ENCODE measurements around the gene IER3.

Gene IER3, protein sequence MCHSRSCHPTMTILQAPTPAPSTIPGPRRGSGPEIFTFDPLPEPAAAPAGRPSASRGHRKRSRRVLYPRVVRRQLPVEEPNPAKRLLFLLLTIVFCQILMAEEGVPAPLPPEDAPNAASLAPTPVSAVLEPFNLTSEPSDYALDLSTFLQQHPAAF

DNA sequence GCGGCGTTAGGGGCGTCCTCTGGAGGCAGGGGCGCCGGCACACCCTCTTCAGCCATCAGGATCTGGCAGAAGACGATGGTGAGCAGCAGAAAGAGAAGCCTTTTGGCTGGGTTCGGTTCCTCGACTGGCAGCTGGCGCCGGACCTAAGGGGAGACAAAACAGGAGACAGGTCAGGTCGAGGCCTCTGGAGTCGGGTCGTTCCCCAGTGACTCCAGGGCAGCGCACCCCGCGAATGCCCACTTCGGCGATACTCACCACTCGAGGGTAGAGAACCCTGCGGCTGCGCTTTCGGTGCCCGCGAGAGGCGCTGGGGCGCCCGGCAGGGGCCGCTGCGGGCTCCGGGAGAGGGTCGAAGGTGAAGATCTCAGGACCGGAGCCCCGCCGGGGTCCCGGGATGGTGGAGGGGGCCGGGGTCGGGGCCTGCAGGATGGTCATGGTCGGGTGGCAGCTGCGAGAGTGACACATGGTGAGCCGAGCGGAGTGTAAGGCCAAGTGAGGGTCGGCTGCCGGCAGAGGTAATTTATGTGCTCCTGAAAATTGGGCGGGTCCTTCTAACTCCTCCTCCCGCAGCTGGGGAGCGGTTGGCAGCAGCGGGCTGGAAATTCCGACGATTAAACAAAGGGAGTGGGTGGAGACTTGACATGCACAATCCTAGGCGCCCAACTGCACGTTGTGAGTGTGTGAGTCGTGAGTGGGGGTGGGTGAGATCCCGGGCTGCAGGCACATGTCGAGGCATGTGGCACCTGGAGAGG lies at the start of gene IER3:
IER3 (minus strand) TSS at position 494 of the 752 bp plus-strand sequence; CDS start at position 465, 29 bp downstream.
- peak; percentile 64 for FAIRE-seq
- DNase-seq (ENCODE audit: low spot score): peak; percentile 91

DNA sequence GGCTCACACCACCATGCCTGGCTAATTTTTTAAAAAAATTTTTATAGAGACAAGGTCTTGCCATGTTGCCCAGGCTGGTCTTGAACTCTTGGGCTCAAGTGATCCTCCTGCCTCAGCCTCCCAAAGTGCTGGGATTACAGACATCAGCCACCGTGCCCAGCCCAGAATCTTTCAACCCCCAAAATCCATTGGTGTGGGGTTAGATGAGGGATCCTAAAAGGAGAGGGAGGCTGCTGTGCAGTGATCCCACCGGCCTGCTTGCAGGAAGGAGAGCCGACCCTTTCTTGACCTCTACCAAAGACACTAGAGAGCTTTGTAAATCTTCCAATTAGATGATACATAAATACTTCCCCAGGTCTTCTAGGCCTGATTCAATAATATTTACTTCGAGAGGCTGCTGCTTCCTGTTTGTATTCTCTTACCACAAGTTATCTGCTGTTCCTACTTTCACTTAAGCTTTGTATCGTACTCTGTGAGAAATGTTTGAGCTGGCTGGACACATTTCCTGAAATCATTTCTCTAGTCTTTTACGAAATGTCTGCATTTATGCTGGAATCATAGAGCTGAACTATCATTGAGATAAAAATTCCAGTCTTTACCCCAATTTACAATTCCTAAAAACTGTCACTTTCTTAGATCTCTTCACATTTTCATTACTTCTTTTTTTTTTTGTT lies 49.3 kb upstream of the IER3 start:
- DNase-seq (ENCODE audit: low spot score): no peak
- no peak for FAIRE-seq

DNA sequence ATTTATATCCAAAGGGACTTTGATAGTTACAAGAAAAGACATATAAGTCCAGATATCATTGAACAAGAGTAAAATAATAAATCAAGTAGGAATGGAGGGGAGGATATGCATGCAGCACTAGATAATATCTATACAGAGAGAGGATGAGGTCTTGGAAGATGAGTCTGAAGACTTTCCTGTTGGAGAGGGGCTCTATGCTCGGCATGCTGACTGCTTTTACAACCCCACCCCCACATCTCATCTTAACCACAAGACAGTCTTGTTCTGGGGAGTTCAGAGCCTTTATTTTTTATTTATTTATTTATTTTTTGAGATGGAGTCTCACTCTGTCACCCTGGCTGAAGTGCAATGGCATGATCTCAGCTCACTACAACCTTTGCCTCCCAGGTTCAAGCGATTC lies 48.4 kb upstream of the IER3 start:
- FAIRE-seq (no peak), DNase-seq (ENCODE audit: low spot score) (no peak)

DNA sequence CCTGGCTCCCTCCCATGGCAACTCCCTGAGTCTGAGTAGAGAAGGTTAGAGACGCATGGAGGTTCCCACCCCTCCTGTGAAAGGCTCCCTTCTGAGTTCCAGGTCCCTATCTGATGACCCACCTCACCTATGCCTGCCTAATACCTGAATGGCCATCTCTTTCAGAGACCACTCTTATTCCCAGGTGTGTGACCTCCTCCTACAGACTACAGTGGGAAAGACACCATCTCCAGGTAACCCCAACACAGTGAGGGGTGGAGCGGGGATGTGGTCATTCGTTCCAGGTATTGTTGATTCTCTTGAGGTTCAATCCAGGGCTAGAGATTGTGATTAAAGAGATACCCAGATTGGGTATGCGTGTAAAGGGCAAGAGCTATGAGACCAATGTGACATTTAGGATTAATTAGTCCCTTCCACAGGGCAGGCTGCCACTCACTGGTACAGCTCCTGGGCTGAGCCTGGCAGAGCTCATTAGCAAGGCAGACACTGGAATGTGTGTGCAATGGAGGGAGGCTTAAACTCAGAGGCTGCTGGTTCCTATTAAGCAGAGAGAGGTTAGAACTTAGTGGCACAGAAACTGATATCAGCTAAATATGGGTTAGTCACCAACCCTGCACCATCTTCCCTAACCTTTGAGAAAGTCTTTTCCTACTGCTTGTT lies 46.5 kb upstream of the IER3 start:
- DNase-seq (ENCODE audit: low spot score) (no peak), FAIRE-seq (no peak)

DNA sequence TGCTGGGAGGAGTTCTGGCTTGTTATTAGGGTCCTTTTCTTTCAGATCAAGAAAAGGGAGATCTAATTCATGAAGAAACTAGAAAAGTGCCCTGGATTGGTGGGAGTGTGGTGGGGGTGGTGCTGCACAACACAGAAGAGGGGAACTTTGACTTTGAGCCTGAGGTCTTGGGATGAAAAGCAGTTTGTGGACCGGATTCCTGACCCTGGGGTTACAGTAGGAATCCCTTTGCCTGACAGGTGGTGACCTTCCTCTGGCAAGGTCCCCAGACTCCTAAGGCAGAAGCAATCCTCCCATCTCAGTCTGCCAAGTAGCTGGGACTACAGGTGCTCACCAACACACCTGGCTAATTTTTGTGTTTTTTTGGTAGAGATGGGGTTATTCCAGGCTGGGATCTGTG lies 45.3 kb upstream of the IER3 start:
- no peak for DNase-seq (ENCODE audit: low spot score)
- no peak for FAIRE-seq

DNA sequence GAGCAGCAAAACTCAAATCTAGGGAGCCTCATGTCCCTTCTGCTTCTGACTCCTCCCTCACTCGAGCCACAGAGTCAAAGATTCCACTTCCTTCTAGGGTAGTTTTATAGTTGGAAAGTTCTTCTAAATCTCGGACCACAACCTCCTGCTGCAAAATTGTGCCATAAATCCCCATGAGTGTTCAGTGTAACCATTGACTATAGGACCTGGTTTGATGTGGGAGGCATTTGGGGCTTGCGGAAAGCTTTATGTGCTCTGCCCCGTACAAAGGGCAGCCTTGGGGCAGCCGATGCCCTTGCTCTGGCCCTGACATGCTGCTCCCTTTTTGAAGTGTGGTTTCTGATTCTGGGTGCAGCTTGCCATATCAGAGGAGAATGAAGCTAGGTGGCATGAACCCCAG lies 43.6 kb upstream of the IER3 start:
- FAIRE-seq: peak; percentile 75
- peak; percentile 82 for DNase-seq (ENCODE audit: low spot score)

DNA sequence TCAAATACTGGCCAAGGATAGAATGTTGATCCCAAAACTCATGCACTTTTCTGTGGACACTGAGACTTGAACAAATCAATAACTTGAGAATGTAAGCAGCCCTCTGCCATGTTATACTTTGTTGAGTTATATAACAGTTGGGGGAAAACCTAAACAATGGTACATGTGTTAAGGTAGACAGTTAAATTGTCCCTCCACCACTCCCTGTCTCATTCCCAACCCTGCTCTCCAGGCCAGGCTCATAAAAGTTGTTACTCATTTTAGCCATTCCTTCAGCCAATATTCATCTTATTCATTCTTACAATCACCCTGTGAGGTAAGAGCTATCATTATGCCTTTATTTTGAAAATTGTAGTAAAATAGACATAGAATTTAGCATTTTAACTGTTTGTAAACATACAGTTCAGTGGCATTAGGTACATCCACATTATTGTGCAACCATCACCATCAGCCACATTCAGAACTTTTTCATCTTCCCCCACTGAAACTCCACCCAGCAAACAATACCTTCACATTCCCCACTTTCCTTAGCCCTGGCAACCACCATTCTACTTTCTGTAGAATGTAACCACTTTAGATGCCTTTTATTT lies 38.2 kb upstream of the IER3 start:
- no peak for FAIRE-seq
- DNase-seq (ENCODE audit: low spot score): peak; percentile 21

DNA sequence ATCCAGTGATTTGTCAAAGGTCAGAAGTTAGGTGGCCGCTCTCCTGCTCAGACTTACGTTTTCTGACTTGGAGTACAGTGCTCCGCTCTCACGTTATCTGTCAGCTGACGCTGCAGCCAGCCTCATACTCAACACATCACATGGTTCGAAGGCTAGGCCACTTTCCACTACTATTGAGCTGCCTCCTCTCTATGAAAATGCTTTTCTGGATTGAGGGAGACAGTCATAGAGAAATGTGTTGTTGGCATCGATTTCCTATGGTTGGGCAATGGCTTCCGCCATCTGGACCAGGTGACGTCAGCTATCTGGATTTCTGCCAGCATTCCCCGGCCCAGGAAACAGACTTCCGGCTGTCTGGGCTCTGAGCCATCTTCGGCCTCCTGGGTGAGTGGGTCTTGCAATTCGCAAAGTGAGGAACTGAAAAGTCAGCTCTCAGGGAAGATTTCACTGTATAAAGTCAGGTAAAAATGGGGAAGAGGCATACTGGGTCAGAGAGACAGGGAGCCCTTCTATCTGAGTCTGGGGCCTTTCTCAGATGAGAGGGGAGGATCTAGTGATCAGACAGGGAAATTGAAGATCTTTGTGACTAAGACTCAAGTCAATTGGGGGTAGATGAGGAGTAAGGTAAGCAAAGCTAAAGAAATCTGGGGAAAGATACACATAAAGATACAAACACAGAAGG lies 37.5 kb upstream of the IER3 start:
- DNase-seq (ENCODE audit: low spot score) (peak; percentile 89), FAIRE-seq (peak; percentile 85)

DNA sequence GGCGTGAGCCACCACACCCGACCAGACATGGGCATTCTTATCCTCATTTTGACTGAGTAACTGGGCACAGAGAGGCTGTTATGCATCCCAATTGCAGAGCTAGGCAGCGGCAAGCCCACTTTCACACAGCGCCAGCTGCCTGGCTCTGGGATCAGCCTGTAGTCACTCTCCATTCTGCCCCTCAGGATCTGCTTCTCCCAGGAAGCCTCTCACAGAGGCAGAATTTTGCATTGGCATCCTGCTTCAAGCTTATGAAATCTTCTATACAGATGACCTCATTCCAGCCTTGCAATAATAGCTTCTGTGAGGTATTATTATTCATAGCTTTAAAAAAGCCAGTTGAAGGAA lies 37.0 kb upstream of the IER3 start:
- DNase-seq (ENCODE audit: low spot score): no peak
- FAIRE-seq: no peak

DNA sequence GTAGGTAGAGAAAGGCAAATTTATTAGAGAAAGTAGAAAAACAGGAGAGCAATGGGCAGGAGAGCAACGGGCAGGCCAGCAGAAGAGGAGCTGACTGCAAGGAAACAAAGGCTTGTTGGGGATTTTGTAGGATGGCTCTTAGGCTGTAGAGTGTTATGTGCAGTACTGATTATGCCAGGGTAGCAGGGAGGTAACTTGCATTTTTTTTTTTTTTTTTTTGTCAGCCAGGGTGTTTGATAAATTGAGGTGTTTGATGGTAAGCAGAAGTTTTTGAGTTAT lies 36.2 kb upstream of the IER3 start:
- FAIRE-seq (no peak), DNase-seq (ENCODE audit: low spot score) (no peak)

DNA sequence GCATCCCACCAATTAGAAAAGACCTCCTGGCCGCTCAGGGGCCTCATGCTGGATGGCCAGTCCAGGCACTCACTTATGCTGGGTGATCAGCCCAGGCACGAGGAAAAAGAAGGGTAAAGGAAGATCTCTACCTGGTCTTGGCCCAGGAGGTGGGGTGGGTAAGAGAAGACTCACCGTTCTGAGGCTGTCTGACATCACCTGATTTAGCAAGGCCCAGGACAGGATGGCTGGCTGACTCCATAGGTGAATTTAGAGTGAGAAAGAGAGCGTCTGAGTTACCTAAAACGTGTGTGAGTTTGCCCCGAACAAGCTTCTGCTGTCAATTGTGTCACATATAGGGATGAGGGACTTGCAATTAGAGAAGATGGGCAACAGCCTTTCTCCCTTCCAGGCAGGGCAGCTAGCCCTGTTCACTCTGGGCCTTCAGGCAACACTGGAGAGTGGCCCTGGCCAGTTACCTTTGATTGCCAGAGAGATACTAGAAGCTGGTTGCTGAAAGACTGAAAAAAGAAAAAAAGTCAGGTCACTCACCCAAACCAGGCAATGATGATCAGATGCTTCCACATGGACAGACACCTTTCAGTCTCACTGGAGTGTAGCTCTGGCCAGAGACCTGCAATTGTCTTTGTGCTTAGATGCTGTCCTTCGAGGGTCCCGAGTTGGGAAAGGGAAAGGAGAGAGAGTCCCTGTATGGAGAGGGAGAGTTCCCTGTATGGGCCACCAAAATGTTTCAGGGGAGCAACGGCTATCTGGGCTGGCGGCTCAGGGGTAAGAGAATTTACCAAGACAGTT lies 35.7 kb upstream of the IER3 start:
- DNase-seq (ENCODE audit: low spot score) (no peak), FAIRE-seq (no peak)

DNA sequence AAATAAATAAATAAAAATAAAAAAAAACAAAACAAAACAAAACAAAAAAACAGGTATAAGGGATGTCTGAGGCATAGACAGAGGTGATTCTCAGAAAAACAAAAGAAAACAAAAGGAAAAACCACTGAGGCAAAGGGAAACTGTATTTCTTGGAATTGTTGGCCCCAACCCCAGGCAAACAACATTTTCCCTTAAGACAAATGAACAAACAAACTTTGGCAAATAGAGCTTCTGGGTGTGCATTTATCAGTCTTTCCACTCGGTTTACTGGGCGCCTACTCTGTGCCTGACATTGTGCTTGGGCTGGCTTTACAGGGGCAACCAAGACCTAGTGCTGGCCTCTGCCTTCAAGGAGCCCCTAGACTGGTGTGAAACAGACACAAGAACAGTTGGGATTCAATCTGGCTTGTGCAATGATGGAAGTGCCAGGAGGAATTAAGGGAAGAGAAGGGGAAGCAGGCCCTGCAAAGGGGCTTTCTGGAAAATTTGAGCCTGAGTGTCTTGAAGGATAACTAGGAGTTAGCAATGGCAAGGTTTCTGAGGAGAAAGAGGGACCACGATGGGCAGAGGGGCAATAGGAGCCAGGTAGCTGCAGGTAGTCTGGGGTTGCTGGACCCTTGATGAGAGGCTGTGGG lies 33.8 kb upstream of the IER3 start:
- FAIRE-seq (no peak), DNase-seq (ENCODE audit: low spot score) (no peak)

DNA sequence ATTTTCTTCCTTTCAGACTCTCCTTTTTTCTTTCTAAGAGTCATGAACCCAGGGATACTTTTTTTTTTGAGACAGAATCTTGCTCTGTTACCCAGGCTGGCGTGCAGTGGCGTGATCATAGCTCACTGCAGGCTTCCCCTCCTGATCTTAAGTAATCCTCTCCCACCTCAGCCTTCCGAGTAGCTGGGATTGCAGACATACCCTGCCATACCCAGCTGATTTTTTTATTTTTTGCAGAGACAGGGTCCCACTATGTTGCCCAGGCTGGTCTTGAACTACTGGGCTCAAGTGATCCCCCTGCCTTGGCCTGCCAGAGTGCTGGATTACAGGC lies 32.8 kb upstream of the IER3 start:
- DNase-seq (ENCODE audit: low spot score) (no peak), FAIRE-seq (no peak)

DNA sequence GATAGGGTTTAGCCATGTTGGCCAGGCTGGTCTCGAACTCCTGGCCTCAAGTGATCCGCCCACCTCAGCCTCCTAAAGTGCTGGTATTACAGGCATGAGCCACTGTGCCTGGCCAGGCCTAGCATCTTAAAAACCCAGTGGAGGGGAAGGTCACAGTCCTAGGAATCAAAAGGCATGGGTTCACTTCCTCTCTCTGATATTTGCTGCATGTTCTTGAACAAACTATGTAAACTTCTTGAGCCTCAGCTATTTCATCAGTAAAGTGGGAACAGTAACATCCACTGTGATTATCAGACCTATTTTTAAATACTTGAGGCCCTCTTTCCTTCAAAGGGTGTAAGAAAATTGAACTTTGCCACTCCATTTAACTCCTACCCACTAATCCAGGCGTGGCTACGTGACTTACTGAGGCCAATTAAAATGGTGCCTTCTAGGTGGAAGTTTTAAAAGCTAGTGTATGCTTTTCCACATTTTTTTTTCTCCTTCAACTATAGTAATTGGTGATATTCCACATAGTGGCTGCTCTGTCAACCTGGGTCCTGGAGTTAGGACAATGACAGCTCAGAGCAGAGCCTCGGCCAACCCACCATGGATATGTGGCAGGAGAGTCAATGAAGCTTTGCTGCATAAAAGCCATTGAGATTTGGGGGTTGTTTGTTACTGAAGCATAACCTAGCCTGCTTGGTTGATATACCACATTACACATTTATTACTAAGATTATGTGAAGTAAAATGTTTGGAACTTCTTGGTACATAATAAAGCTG lies 32.2 kb upstream of the IER3 start:
- FAIRE-seq: no peak
- no peak for DNase-seq (ENCODE audit: low spot score)

DNA sequence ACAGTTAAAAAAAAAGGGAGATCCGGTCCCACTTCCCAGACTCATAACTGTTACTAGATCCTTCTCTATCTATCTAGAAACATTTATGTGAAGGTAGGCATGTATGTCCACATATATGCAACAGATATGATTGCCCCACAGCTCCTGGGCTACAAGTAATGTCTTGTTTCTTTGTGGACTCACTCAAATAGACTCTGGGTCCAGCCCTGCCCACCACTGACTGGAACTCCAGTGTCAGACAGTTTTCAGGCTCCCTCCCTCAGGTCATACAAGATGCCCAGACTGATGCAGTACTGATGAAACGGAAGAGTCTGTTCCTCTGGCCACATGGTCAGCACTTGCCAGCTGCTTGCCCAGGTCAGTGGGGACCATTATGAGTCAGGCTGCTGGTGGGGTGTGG lies 30.8 kb upstream of the IER3 start:
- DNase-seq (ENCODE audit: low spot score): no peak
- FAIRE-seq: no peak

DNA sequence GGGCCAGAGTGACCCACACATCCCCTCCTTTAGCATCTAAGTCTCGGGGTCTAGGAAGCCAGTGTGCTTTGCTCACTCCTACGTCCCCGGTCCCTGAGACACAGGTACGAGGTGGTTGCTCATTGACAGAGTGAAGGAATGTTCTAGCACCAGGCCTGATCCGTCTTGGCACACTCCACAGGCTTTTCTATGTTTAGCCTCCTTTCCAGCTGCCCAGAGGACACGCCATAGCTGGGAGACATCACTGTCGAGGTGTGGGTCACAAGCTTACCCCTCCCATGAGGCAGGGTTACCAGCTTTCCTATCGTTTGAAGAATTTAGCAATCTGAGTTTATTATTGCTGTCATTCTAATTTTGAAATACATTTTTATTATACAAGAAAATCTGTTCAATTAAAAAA lies 30.4 kb upstream of the IER3 start:
- no peak for FAIRE-seq
- DNase-seq (ENCODE audit: low spot score): no peak

DNA sequence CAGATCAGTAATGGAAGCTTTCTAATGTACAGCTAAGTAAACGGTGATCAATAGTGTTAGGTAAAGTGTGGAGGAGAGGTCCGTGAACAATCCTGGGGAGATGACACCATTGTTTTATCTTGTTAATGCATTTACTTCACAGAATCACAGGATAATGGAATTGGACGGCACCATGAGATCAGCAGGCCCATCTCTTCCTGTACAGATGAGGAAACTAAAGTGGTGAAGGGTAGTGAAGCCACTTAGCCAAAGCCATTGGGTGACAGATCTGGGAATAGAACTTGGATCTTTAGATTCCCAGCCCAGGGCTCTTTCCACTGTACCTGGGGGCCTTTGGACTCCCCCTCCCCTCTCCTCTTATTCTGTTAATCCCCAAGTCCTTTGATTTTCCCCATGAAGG lies 26.2 kb upstream of the IER3 start:
- FAIRE-seq: no peak
- no peak for DNase-seq (ENCODE audit: low spot score)

DNA sequence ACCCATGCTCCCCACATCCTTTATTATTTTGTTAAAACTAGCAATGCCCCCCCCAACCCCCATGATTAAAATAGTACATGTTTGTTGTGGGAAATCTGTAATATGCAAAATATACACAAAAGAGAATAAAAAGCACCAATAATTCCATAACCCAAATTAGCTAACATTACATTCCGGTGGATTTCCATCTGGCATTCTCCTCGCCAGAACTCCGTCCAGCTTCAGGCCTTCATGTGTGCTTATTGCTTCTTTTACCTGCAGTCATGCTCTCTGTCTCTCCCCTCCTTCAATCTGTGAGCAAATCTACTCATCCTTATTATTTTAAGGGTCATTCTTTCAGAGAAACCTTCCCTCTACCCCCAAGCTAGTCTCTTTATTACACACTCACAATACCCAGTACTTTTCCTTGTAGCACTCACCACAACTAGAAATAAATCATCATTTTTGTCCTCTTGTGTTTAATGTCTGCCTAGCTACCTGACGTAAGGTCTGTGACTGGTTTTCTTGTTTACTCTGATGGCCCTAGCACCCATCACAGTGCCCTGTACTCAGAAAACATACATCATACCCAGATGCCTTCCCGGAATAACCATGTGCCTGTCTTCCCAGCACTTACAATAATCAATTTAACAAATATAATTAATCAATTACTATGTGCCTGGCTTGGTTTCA lies 25.6 kb upstream of the IER3 start:
- no peak for FAIRE-seq
- peak; percentile 76 for DNase-seq (ENCODE audit: low spot score)

Data from RCC 7860 (cell line).